NCI-H1417 treated with DMSO at 0.1 percent for 48 hours (cell line): ENCODE measurements around the gene SOX6.
"Not testable (repeated sequence)": the region's sequence is repeated elsewhere in the genome, so short reads cannot be mapped to it uniquely, and the experiment has no call there.

ENCODE experiments used
- DNase-seq: peaks from one replicate; lab custom pipeline; 2025; lab: John Stamatoyannopoulos, UW

SOX6 gene

DNA sequence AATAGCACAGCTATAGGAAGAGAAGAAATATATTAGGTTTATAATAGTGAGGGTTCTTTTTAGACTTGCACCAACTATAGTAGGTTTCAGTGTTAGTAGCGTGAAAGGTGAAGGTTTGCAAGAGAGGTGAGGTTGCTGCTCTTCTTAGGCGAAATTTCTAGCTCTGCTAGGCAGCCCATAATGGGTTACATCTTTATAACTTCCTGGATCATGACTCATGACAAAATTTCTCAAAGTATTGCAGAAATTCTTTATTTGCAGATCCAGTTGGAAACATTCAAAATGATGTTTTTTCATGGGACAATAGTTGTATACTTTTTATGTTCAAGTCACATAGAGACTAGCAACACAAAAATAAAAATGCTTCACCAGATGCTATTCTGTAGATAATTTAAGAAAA is 260.0 kb downstream of the SOX6 start:
- DNase-seq: no peak

DNA sequence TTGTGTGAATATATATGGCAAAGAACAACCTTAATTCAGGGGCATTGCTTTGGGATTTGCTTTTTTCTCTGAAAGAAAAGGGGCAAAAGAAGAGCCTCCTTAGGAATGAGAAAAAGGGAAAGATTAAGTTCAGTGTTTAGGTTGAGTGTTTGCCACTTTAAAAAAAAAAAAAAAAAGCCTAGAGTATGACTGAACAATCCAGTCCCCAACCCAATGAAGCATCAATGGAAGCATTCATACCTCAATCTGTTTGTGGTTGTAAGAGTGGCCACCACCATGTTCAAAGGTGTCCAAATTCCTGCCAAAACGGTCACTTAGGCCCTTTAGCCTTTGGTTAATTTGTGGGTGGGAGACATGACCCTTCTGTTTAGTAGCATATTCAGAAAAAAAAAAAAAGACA is 260.6 kb downstream of the SOX6 start:
- no peak for DNase-seq

DNA sequence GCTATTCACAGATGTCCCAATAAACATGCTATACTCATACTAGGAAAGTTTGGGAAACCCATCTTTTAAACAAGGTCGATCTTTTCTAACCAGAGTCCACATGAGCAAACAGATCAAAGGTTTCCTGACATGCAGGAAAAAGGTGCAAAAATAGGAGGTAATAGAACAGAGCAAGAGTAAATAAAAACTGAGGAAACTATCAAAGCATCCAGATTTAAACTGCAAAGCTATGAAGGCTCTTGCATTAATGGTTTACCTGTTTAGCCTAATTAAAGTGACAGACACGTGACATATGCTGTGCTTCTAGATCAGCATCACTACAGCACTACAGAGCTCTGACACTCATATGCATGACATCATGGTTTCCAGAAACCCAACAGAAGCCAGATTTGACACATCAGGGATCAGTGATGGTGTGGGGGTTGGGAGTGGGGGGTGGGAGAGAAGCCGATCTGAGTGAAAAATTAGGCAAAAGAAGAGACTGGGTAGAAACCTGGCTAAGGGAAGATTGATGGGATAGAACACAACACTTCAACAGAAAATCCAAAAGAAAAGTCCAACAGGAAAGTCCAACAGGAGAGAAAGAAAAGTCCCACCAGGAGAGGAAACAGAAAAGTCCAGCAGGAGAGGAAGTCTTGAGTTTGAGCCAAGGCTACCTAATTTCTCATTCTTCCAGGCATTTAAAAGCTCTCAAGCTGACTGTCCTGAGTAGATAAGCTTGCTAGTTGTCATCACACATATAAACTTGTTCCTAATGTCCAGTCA is 262.3 kb downstream of the SOX6 start:
- DNase-seq: no peak

DNA sequence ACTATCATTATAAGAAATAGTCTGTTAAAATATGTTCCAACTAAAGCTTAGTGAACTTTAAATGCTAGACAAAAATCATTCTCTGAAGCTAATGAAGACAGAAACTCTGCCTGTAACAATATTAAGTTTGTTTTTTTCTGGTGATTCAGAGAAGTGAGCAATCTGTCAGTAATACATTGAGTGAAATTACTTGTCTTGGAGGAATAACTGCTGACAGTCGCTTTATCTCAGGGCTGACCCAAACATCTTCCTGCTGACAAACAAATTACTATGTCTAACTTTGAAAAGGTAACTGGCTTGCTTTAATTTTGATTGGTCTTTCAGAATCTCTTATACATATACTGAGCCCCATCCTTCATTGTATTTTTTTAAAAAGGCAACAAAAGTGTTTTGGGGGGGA is 264.5 kb downstream of the SOX6 start:
- DNase-seq: no peak

DNA sequence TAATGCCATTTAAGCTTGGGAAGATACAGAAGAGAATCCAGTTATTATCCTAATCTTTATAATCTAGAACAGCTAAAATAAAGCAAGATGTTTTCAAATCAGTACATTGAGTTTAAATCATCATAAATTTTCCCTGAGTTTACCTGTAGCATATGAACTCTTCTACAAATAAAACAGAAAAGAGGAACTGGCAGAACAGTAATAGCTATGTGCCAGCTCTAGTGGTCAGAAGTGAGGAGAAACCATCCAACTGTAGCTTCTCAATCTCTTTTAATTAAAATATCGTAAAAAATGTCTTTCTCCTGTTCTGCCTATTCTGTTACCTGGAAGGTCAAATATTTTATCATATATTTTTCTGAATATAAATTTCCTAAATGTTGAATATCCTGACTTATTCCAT is 266.9 kb downstream of the SOX6 start:
- DNase-seq: no peak

DNA sequence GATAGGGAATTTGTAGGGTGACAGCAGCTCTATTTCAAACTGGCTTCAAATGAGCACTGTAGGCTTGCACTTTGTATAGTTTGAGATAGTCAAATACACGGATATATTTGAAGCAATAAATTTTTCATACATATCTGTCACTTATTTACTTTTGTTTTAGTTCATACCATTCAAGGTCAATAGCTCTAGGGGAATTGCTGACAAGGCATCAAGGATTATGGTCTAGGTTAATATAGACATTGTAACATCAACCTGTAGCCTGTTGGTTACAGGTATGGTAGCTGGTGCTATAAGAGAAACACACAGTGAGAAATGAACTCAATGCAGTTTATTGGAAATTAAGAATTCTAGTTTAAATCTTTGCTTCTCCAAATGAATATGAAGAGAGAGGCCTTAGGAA is 267.6 kb downstream of the SOX6 start:
- no peak for DNase-seq

DNA sequence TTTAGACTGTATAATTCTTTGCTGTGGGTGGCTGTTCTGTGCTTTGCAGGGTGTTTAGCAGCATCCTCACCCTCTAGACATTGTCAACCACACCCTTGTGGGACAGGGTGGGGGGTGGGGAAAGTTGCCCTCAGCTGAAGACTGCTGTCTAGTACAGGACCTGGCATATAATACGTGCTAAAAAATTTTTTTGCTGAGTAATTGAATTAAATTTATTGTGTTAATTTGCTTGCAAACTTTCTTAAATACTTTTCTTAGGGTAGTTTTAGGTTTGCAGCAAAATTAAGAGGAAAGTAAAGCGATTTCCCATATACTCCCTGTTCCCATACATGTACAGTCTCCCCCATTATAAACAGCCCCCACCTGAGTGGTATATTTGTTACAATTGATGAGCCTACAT is 268.5 kb downstream of the SOX6 start:
- no peak for DNase-seq

DNA sequence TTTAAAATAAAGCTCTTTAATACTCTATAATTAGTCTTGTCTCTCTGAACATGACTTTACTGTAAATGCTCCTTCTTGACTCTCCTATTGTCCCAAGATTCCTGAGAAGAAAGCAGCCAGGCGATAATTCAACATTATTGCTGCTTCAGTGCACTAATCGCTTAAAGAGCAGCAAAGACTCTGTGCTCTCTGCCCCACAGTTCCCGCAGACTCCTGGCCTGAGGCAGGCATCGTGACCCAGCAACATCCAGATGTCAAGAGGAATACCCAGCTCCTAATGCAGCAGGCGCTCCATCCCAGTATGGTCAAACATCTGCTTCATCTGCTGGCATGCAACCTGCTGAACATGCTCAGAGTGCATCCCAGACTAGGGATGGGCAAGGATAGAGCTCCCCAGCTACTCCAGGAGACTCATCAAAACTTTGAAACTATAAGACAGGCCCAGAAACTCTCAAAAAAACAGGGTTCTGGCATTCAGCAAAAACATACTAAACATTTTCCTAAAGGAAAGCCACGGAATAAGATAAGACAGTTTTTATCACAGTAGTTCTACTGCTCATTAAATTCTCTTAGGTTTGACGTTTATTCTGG is 270.0 kb downstream of the SOX6 start:
- DNase-seq: no peak

DNA sequence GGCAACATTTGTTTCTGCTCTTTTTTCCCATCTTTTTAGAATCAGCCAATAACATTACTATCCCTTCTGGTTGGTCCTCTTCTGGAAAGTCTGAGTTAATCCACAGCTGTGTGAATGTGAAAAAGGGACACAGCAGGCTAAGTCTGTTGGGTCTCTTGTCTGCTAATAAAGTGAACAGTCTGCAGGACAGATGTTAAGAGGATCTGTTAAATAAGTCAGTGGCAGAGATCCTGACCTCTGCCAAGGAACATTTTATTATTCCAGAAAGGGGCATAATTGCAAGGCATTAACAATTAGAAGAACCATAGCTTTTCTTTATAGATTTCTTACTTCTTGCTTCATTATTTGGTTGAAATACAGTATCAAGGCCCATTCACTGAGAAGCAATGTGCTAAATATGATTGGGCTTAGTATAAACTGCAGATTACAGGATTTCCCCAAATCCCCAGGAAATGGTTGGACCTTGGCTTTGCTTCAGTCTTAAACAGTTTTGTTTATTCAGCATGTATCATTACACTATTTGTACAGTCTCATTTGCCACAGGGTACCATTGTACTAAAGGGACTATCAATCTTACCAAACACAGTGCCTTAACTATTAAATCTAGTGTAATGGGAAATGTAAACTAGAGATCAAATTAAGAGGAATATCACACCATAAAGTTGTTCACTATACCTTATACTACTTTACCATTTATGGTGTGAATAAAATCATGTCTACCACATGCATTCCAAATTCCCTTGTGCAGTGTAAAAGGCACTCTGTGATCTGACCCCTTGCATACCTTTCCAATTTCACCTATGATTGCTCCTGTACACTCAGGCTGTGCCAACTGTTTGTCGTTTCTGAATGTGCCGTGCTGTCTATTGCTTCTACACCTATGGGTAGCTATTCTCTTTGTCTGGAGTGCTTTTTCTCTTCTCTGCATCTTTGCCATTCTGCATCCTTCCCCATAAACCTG is 274.0 kb downstream of the SOX6 start:
- no peak for DNase-seq

DNA sequence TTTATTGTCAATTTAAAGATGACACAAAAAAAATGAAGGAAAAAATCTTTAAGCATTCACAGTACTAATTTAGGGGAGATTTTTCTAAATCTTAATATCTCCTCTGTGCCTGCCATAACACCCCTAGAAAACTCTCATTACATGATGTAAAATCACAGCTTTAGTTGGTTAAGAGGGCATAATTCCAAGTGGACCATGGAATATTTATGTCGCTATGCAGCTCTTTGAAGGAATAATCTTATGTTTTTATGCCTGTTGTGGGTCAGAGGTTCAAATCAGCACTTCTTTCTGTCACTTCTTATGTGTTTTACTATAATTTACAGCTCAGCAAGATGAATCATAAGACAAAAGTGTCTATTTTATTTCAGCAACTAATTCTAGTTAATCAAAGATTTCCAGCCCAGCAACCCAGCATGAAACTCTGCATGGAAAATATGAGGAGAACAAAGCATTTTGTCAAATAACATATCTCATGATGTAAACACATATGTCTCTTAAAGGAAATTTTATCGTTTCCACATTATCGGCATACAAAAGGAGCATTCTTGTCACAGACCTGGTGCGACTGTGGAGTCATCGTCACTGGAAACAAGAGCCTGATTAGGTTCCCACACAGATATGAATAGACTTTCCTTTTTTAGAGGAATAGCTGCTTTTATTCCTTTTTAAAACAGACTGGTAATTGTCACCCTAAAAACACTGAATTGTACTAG is 274.8 kb downstream of the SOX6 start:
- no peak for DNase-seq

DNA sequence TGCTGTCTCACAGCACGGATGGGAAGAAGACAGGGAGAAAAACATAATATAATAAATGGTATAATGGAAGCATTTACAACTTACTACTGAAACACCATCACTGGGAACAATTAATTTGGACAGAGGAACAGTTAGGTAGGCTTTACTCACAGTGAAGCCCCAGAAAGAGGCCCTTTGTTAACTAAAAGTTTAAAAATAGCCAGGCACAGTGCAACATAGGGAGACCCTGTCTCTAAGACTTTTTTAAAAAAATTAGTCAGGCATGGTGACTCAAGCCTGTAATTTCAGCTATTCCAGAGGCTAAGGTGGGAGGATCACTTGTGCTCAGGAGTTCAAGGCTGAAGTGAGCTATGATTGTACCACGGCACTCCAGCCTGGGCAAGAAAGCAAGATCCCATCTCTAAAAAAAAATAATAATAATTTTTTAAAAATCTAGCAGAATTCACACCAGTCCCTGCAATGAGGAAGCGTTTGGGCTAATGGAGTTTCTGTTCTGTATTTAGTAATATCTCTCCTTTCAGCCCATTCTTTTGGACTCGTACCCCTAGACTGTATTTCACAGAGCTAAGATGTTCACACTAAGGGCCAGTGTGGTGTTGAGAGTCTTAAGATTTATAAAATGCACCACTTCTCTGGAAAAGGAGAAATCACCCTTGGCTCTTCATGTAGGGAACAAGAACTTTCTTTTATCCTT is 275.5 kb downstream of the SOX6 start:
- no peak for DNase-seq

DNA sequence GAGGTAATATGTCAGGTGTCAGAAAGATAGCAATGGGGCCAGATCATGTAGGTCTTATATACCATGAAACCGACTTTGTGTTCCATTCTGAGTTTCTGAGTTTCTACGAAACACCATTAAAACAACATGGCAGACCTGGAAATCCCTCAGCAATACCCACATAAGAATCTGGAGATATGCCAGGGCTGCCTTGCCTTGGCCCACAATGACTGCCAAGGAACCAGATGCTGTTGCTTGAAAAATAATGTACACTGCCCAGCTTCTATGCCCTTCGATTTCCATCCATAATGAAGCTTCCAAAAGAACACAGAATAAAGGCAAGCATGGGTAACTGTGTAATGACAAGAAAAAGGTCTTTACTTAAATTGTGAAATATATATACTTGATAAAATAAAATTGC is 277.4 kb downstream of the SOX6 start:
- DNase-seq: no peak

DNA sequence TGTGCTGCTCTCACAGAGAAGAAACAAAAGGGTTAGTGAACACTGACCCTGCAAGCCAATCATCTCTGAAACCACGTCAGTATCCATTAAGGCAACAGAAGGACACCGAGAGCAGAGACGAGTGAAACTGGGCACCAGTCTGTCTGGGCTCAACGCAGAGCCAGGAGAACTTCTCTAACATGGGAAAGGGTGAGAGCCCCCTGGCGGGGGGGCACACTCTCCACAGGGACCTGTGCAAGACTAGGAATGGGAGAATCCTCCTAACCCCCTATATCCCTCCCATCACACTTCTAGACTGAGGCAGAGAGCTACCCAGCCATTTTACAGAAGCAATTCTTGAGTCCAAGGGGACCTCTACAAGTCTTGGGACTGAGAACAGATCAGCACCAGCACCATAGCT is 285.8 kb downstream of the SOX6 start:
- DNase-seq: no peak

DNA sequence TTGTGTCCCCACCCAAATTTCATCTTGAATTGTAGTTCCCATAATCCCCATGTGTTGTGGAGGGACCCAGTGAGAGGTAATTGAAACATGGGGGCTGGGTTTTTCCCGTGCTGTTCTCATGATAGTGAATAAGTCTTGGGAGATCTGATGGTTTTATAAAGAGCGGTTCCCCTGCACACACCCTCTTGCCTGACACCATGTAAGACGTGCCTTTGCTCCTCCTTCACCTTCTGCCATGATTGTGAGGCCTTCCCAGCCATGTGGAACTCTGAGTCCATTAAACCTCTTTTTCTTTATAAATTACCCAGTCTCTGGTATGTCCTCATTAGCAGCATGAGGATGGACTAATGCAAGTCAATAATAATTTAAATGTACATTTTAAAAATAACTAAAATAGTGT is 289.1 kb downstream of the SOX6 start:
- DNase-seq: not testable (repeated sequence)

DNA sequence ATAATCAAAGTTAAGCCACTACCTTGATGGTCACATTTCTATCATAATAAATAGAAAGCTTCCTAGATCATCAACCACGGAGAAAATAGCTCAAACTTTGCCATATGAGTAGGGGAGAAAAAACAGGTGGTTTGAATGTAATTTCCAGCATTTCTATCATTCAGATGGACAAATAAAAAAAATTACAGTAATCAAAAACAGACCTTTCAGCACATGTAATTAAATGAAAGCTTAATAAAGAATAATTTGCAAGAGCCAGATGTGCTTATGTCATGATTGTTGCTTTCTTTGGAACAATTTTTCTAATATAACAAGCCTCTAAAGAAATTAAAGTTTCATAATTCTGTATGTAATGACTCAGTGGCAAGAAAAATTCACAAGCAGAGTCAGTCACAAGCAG is 297.0 kb downstream of the SOX6 start:
- no peak for DNase-seq

DNA sequence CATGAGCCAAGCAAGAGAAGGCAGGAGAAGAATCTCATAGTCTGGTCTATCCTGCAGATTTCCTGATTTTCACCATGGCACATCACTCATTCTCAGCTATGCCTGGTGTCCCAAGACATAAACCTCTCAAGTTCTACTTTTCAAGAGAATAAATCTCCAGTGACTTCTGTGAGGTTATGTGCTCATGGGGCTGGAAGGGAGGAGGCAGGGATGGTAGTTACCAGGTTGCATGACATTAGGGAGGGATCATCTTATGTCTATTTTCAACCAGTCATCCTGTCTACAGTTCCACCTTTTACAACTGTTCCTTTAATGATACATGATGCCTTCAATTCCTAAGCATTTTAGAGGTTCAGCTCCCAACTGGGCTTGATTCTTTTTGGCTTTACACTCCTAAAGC is 297.7 kb downstream of the SOX6 start:
- DNase-seq: no peak

DNA sequence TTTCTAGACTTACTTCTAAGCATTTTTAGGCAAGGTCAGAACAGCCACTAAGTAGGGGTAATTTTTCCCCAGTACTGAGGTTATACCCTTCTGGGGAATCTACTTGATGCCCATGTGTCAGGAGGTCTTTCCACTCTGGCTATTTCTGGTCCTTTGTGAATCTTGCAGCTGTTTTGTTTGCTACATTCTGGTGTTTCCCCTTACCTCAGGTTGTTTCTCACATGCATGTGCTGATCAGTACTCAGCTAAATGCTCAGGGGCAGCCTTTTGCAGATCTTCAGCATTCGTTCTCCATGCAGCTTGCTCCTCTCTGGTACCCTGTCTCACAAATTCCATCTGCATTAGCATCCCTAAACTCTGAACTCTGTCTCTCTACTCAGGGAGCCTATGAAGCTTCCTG is 303.6 kb downstream of the SOX6 start:
- no peak for DNase-seq

DNA sequence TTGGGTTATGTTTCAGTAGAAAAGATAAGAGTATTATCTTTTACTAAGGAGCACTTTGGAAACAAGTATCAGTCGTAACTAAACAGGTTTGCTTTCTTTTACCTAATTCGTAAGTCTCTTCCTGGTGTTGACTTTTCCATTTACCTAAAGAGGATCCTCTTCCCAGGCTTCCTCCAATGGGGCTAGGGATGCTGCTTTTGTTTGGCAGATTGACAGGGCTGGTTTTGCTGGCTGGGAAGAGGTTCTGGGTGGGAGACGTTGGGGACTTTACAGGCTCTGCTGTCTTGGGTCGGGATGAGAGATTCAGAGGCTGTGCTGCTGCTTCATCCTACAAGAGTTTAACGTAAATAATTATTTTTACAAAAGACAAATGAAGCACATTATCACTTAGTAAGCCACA is 306.7 kb downstream of the SOX6 start:
- no peak for DNase-seq

DNA sequence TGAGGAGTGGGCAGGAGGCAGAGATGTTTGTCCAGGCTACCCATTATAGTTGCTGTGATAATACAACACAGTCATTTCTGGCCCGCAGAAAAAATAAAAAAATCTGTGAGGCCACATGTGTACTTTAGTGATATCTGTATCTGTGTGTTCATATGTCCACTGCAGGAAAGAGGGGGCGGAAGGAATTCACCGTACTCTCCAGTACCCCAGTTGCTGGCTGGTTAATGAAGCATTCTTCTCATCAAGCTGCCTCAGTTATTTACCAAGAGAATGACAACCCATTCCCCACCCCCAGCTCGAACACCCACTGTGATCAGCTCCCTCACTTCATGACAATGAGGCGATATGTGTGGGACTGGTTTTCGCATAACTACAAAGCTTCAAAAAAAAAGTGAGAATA is 309.3 kb downstream of the SOX6 start:
- DNase-seq: no peak

DNA sequence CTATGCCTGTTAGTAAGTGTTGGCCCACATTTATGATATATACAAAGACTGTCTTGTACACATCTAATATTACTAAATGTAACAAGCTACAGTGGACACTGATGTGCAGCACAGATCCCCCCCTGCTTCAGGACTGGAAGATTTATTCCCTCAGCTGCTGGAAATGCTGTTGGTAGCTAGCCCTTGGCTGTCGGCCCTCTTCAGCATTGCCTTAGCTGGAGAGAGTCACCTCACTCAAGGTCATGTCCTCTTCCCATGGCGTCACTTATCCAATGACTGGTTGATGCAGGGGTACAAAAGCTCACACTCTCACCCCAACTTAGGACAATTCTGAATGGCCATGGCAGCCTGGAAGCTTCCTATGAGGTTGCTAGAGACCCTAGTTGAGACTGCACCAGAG is 312.7 kb downstream of the SOX6 start:
- no peak for DNase-seq

DNA sequence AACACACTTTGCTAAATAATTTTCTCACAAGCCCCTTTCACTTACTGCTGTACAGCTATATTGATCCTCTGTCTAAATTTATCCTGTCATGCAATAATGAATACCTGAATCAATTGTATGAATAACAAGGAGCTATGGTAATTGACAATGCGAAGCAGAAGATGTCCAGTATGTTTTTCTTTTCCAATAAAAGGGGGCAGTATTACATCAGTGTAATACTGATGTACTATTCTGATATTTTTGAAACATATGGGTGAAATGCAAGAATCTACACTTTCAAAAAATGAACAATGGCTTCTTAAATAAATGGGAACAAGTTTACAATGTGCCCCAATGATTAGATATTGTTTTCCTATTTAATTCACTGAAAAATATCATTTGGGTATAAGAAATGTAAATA is 315.1 kb downstream of the SOX6 start:
- DNase-seq: no peak

DNA sequence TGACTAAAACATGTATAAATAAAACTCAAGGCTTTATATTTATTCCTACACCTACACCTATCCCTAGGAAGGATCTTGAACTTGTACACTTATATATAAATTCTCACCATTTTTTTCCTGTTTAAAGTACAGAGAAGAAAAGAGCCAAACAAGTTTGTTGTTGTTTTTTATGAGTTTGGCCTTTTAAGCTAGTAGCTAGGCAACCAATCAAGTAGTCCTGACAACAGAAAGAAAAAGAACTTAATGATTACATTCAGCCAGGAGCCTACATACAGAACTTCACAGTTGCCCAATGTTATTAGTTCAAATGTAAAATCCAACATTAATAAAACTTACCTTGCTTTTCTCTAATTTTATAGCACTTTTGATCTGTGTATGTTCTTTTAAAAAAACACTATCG is 316.2 kb downstream of the SOX6 start:
- no peak for DNase-seq
